Caco-2 (cell line): Measurements from ENCODE around the gene TUBB4A. TPM values are rescaled to one million over a fixed set of nuclear protein-coding genes. Genes with fewer than 3 reads are reported as not detected.

Experiments used
- BruUV-seq: library from RNA; stranded (reverse); fragments of 400-500 nt; replicated peaks from 2 replicates; lab custom pipeline; 2021; lab: Mats Ljungman, UMichigan
- CTCF ChIA-PET: fragments of 300-600 bp; sonication (Branson Sonifier 250); formaldehyde crosslinking; loops from one replicate; lab custom pipeline; 2022; ENCODE audit warnings: antibody characterized with exemption; lab: Charles Lee
- POLR2A ChIA-PET: fragments of 300-600 bp; sonication (Branson Sonifier 250); formaldehyde crosslinking; loops from one replicate; lab custom pipeline; 2022; ENCODE audit warnings: antibody characterized with exemption; lab: Charles Lee
- DNase-seq, 2 experiments: peaks; one replicate each; pipeline versions ENCODE4 v3.0.0 to v3.0.0-alpha.2; 2020 to 2022
- H3K27me3 ChIP-seq: replicated peaks from 2 replicates; pipeline ENCODE4 v1.6.0; 2011; ENCODE audit warnings: low read length; ENCODE audit not compliant: control insufficient read depth, insufficient read depth
- H3K36me3 ChIP-seq: 2 replicates; pipeline ENCODE4 v1.5.1; 2011; ENCODE audit warnings: low read length; ENCODE audit not compliant: control insufficient read depth, insufficient read depth
- H3K4me1 ChIP-seq: fragments of 250-450 bp; sonication (Bioruptor Pico); 2 replicates; pipeline ENCODE4 v1.5.1; 2020; ENCODE audit warnings: mild to moderate bottlenecking
- H3K4me3 ChIP-seq: 2 replicates; pipeline ENCODE4 v1.5.1; 2011; ENCODE audit warnings: low read depth, mild to moderate bottlenecking, control low read depth, low read length
- H3K9me3 ChIP-seq: fragments of 250-450 bp; sonication (Bioruptor Pico); 2 replicates; pipeline ENCODE4 v1.5.1; 2020; ENCODE audit warnings: mild to moderate bottlenecking, moderate library complexity
- H3K27ac Mint-ChIP-seq: one replicate; pipeline ENCODE4 v1.8.0; 2022; ENCODE audit warnings: mixed read lengths; ENCODE audit not compliant: unreplicated experiment
- H3K27me3 Mint-ChIP-seq: one replicate; pipeline ENCODE4 v1.8.0; 2022; ENCODE audit warnings: mixed read lengths; ENCODE audit not compliant: insufficient read depth, unreplicated experiment
- H3K36me3 Mint-ChIP-seq: one replicate; pipeline ENCODE4 v1.8.0; 2022; ENCODE audit warnings: mild to moderate bottlenecking, mixed read lengths; ENCODE audit not compliant: insufficient read depth, unreplicated experiment
- H3K4me1 Mint-ChIP-seq: one replicate; pipeline ENCODE4 v1.8.0; 2022; ENCODE audit warnings: low read depth, mixed read lengths; ENCODE audit not compliant: unreplicated experiment
- H3K4me3 Mint-ChIP-seq: one replicate; pipeline ENCODE4 v1.8.0; 2022; ENCODE audit warnings: mild to moderate bottlenecking, moderate library complexity, mixed read lengths; ENCODE audit not compliant: unreplicated experiment
- H3K9me3 Mint-ChIP-seq: one replicate; pipeline ENCODE4 v1.8.0; 2022; ENCODE audit warnings: mixed read lengths; ENCODE audit not compliant: unreplicated experiment
- CTCF ChIP-seq, 2 experiments: fragments of 200-600 bp in 1 of 2; IDR thresholded peaks; 1 replicate in 1 of 2; 2 replicates in 1 of 2; pipeline versions ENCODE4 v1.5.1 to v1.8.0; 2011 to 2022; ENCODE audit warnings: antibody characterized with exemption in 1 of 2, control low read depth in 1 of 2, inconsistent platforms in 1 of 2, low read depth in 1 of 2, low read length in 1 of 2, mild to moderate bottlenecking in 1 of 2, moderate library complexity in 1 of 2; ENCODE audit not compliant: insufficient read depth in 1 of 2, severe bottlenecking in 1 of 2, unreplicated experiment in 1 of 2
- intact Hi-C: fragments of 100-400 bp; cut with micrococcal nuclease; formaldehyde crosslinking; loops from one replicate; pipeline ENCODE4 v1.10.0; 2022; ENCODE audit not compliant: unreplicated experiment
- total RNA-seq: library from RNA; stranded (reverse); gene quantifications from 2 replicates; pipeline ENCODE4 v1.2.3, GENCODE V29; 2022

Gene TUBB4A
- total RNA-seq, 1 experiment from 2014 or later: 6.0 TPM

DNA sequence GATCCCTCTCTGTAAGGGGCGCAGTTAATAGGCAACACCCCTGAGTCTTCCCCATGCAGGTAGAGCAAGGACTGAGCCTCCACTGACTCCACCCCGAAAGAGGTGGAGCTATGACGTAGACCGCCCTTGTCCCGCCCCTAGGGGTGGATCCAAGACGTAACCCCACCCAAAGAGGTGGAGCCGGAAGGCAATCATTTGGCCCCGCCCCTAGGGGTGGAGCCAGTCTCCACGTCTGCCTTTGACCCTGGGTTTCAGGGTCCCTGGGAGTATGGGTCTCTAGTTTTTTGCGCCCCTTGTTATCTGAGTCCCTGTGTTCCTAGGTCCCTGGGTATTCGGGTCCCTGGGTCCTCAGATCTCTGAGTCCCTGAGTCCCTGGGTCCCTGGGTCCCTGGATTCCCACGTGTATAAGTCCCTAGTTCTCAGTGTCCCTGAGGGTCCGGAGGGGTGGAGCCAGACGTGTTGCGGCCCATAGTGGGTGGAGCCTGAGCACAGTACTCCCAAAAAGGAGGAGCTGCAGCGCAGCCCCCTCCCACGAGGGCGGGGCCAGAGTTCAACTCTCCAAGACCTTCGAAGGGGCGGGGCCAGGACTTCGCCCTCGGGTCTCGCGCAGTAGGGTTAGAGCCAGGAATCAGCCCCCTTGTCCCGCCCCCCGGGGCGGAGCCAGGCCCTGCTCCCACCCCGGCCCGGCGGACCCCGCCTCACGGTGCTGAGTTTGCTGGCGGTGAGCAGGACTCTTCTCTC, 25.8 kb downstream of the TUBB4A start:
- peak; percentile 98 to 99 for DNase-seq
- no peak for TF ChIP-seq CTCF (IDR thresholded peaks at IDR 0.05; ENCODE audit: insufficient read depth in 1 of 2, low read depth in 1 of 2, low read length in 1 of 2, severe bottlenecking in 1 of 2, unreplicated experiment in 1 of 2)
- peaks cover 19% of the 10 kb centered on the region for H3K4me1 ChIP-seq
- Mint-ChIP-seq H3K4me1 (peaks cover 9% of the 10 kb centered on the region), H3K4me3 (peak overlapping the region; percentile 84), H3K9me3 (no peaks in the 10 kb centered on the region), H3K27ac (peak overlapping the region; percentile 91), H3K36me3 (peaks cover 24% of the 10 kb centered on the region), H3K27me3 (no peaks in the 10 kb centered on the region)
- H3K27me3 ChIP-seq: no peaks in the 10 kb centered on the region
- BruUV-seq: no TSS peak
- intact Hi-C loops: loop anchor here (1.0 kb wide), 3 partner anchors 12 to 103 kb away; partner anchors contain the start of gene CRB3
- no peaks in the 10 kb centered on the region for H3K9me3 ChIP-seq
- CTCF ChIA-PET: interaction anchor here (0.5 to 1.8 kb wide), 10 partner anchors 12 to 387 kb away, joined by 3 to 15 read pairs (median 4); partner anchors contain the start of genes ALKBH7, CRB3 and KHSRP
- POLR2A ChIA-PET: interaction anchor here (0.5 to 1.7 kb wide), 9 partner anchors 8 to 277 kb away, joined by 3 to 12 read pairs (median 6); partner anchors contain the start of genes ALKBH7, CRB3, KHSRP and TNFSF9
- peak overlapping the region; percentile 47 for H3K4me3 ChIP-seq
- no peaks in the 10 kb centered on the region for H3K36me3 ChIP-seq

- H3K36me3 Mint-ChIP-seq: peaks cover 24% of the 10 kb centered on the region
- peak; percentile 73 to 79 for DNase-seq
- Histone ChIP-seq H3K4me1 (peaks cover 19% of the 10 kb centered on the region), H3K27me3 (no peaks in the 10 kb centered on the region), H3K4me3 (peak overlapping the region; percentile 47), H3K36me3 (no peaks in the 10 kb centered on the region), H3K9me3 (no peaks in the 10 kb centered on the region)
- H3K27me3 Mint-ChIP-seq: no peaks in the 10 kb centered on the region
- intact Hi-C loops: loop anchor here (1.0 kb wide), 3 partner anchors 11 to 102 kb away; partner anchors contain the start of gene CRB3
- H3K4me3 Mint-ChIP-seq: peak overlapping the region; percentile 84
- POLR2A ChIA-PET: interaction anchor here (0.9 to 1.7 kb wide), 7 partner anchors 8 to 275 kb away, joined by 3 to 12 read pairs (median 6); partner anchors contain the start of genes ALKBH7, CRB3, KHSRP and TNFSF9
- BruUV-seq: TSS peak; percentile 65
- peaks cover 9% of the 10 kb centered on the region for H3K4me1 Mint-ChIP-seq
- no peak for TF ChIP-seq CTCF (IDR thresholded peaks at IDR 0.05; ENCODE audit: insufficient read depth in 1 of 2, low read depth in 1 of 2, low read length in 1 of 2, severe bottlenecking in 1 of 2, unreplicated experiment in 1 of 2)
- no peaks in the 10 kb centered on the region for H3K9me3 Mint-ChIP-seq
- peak overlapping the region; percentile 91 for H3K27ac Mint-ChIP-seq
- CTCF ChIA-PET: interaction anchor here (0.7 to 1.8 kb wide), 6 partner anchors 11 to 388 kb away, joined by 3 to 15 read pairs (median 4); partner anchors contain the start of genes ALKBH7, CRB3 and KHSRP
Measured at GRCh38 chr19:6475321-6476108, 26.6 kb downstream of the TUBB4A start.

DNA sequence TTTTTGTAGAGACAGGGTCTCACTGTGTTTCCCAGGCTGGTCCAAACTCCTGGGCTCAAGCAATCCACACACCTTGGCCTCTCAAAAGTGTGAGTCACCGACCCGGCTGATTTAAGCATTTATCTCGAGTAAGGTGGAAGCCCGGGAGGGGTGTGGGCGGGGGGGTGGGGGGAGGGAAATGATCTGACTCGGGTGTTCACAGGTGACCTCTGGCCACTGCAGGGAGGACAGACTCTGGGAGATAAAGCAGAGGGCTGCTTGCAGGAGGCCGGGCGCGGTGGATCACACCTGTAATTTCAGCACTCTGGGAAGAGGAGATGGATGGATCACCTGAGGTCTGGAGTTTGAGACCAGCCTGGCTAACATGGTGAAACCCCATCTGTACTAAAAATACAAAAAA, 28.5 kb downstream of the TUBB4A start:
- Mint-ChIP-seq H3K9me3 (no peaks in the 10 kb centered on the region), H3K27me3 (no peaks in the 10 kb centered on the region), H3K36me3 (peaks cover 36% of the 10 kb centered on the region), H3K27ac (peak overlapping the region; percentile 72), H3K4me1 (peaks cover 9% of the 10 kb centered on the region), H3K4me3 (peak overlapping the region; percentile 84)
- no peak for TF ChIP-seq CTCF (IDR thresholded peaks at IDR 0.05; ENCODE audit: insufficient read depth in 1 of 2, low read depth in 1 of 2, low read length in 1 of 2, severe bottlenecking in 1 of 2, unreplicated experiment in 1 of 2)
- no peaks in the 10 kb centered on the region; the same call in 1 of the 2 replicates for H3K36me3 ChIP-seq
- no peaks in the 10 kb centered on the region for H3K9me3 ChIP-seq
- peak; percentile 52 to 80 for DNase-seq
- BruUV-seq: no TSS peak
- CTCF ChIA-PET: no interaction called here
- no peaks in the 10 kb centered on the region for H3K27me3 ChIP-seq
- H3K4me1 ChIP-seq: peaks cover 19% of the 10 kb centered on the region
- POLR2A ChIA-PET: no interaction called here
- intact Hi-C loops: no loop called here
- no peak overlapping the region for H3K4me3 ChIP-seq
